ENCODE data around the gene VPS13D. TPM values are rescaled to one million over a fixed set of nuclear protein-coding genes. Genes with fewer than 3 reads are reported as not detected.
"Not testable (repeated sequence)": the region's sequence is repeated elsewhere in the genome, so short reads cannot be mapped to it uniquely, and the experiment has no call there.

Gene VPS13D
- total RNA-seq, 1 donor from 2014 or later = 77.8 TPM

DNA sequence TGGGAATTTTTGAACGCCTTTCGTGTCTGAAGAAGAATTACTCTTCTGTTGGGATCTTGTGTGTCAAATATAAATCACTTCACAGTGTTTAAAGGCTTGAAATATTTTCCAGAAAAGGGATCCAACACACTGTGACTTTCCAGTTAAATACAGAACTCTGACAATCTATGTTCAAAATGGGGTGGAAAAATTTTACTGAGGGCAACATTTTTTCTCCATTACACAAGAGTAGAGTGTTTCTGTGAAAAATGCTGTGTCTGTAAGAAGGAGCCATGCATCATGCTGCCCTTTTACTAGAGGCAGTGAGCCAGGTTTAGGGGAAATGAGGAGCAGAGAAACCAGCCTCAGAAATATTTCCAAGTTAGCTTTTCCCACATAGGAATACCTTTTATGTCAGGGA is 86.5 kb downstream of the VPS13D start:
- Mint-ChIP-seq H3K27ac (peak overlapping the region; percentile 94), H3K36me3 (peaks cover 25% of the 10 kb centered on the region), H3K4me1 (peaks cover 66% of the 10 kb centered on the region), H3K27me3 (ENCODE audit: low read depth) (no peaks in the 10 kb centered on the region), H3K9me3 (no peaks in the 10 kb centered on the region), H3K4me3 (no peak overlapping the region)
- no peak for TF ChIP-seq CTCF (IDR thresholded peaks at IDR 0.05; ENCODE audit: unreplicated experiment)
- DNase-seq (ENCODE audit: low spot score in 2 of 2, unreplicated experiment in 2 of 2) = no peak

- no peak for TF ChIP-seq CTCF (IDR thresholded peaks at IDR 0.05; ENCODE audit: unreplicated experiment)
- H3K27me3 Mint-ChIP-seq (ENCODE audit: low read depth) = no peaks in the 10 kb centered on the region
- no peaks in the 10 kb centered on the region for H3K9me3 Mint-ChIP-seq
- H3K4me1 Mint-ChIP-seq = peaks cover 58% of the 10 kb centered on the region
- H3K36me3 Mint-ChIP-seq = peaks cover 28% of the 10 kb centered on the region
- no peak for DNase-seq (ENCODE audit: low spot score in 2 of 2, unreplicated experiment in 2 of 2)
- H3K4me3 Mint-ChIP-seq = no peak overlapping the region
- H3K27ac Mint-ChIP-seq = peak overlapping the region; percentile 77
Measured at GRCh38 chr1:12320486-12320885, 90.7 kb downstream of the VPS13D start.

GRCh38 chr1:12324423-12324822 is 94.6 kb downstream of the VPS13D start:
- TF ChIP-seq CTCF (IDR thresholded peaks at IDR 0.05; ENCODE audit: unreplicated experiment) = no peak

DNA sequence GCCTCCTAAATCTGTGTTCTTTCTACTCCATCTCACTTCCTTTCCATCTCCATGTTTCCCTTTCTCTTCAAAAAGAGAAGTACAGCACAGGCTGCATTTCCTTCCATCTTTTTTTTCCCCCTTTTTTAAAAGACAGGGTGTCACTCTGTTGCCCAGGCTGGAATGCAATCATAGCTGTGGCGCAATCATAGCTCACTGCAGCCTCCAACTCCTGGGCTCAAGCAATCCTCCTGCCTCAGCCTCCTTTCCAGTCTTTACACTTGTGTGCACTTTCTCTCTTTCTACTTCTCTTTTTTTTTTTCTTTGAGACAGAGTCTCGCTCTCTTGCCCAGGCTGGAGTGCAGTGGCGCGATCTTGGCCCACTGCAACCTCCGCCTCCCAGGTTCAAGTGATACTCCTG is 95.1 kb downstream of the VPS13D start:
- Mint-ChIP-seq H3K36me3 (peaks cover 31% of the 10 kb centered on the region), H3K4me1 (peaks cover 30% of the 10 kb centered on the region)
- H3K4me3 Mint-ChIP-seq; H3K9me3 Mint-ChIP-seq; DNase-seq (ENCODE audit: low spot score in 2 of 2, unreplicated experiment in 2 of 2); H3K27me3 Mint-ChIP-seq (ENCODE audit: low read depth); H3K27ac Mint-ChIP-seq: not testable (repeated sequence)

More at GRCh38 chr1:12324423-12324822, 94.6 kb downstream of the VPS13D start:
- H3K27ac Mint-ChIP-seq = no peak overlapping the region
- no peak overlapping the region for H3K4me3 Mint-ChIP-seq
- DNase-seq (ENCODE audit: low spot score in 2 of 2, unreplicated experiment in 2 of 2) = no peak
- peaks cover 36% of the 10 kb centered on the region for H3K4me1 Mint-ChIP-seq
- H3K27me3 Mint-ChIP-seq (ENCODE audit: low read depth) = no peaks in the 10 kb centered on the region
- no peaks in the 10 kb centered on the region for H3K9me3 Mint-ChIP-seq
- peaks cover 32% of the 10 kb centered on the region for H3K36me3 Mint-ChIP-seq

- H3K4me3 Mint-ChIP-seq = no peak overlapping the region
Measured at GRCh38 chr1:12326986-12327385, 97.2 kb downstream of the VPS13D start.

DNA sequence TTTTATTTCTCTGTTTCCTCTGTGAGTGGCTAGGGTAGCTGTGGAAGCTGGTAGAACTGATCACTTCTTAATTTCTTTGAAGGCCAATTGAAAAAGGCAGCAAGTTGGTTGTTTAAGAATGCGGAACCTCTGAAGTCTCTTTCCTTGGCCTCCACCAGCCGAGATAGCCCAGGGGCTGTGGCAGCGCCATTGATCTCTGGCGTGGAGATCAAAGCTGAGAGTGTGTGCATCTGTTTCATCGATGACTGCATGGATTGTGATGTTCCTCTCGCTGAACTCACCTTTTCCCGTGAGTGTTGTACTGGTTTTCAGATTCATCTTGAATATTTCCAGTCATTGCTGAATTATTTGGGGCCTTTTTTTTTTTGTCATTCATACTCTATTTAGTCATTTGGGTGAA is 97.7 kb downstream of the VPS13D start:
- H3K4me1 Mint-ChIP-seq = peaks cover 10% of the 10 kb centered on the region
- no peaks in the 10 kb centered on the region for H3K9me3 Mint-ChIP-seq
- TF ChIP-seq CTCF (IDR thresholded peaks at IDR 0.05; ENCODE audit: unreplicated experiment) = no peak
- peak overlapping the region; percentile 87 for H3K27ac Mint-ChIP-seq
- H3K36me3 Mint-ChIP-seq = peaks cover 38% of the 10 kb centered on the region
- H3K4me3 Mint-ChIP-seq = no peak overlapping the region
- H3K27me3 Mint-ChIP-seq (ENCODE audit: low read depth) = no peaks in the 10 kb centered on the region
- DNase-seq (ENCODE audit: low spot score in 2 of 2, unreplicated experiment in 2 of 2) = no peak

More at GRCh38 chr1:12326986-12327385, 97.2 kb downstream of the VPS13D start:
- no peak for TF ChIP-seq CTCF (IDR thresholded peaks at IDR 0.05; ENCODE audit: unreplicated experiment)
- H3K27me3 Mint-ChIP-seq (ENCODE audit: low read depth) = no peaks in the 10 kb centered on the region
- peaks cover 14% of the 10 kb centered on the region for H3K4me1 Mint-ChIP-seq
- peaks cover 38% of the 10 kb centered on the region for H3K36me3 Mint-ChIP-seq
- peak overlapping the region; percentile 57 for H3K27ac Mint-ChIP-seq
- DNase-seq (ENCODE audit: low spot score in 2 of 2, unreplicated experiment in 2 of 2) = no peak
- H3K9me3 Mint-ChIP-seq = no peaks in the 10 kb centered on the region

Measured in mesothelial cell of epicardium (in vitro differentiated cells).